HepG2 (cell line): ENCODE results near the gene ATRN. TPM values are rescaled to one million over a fixed set of nuclear protein-coding genes. Genes with fewer than 3 reads are reported as not detected.

ENCODE experiments used
- ARID3A ChIP-seq: IDR thresholded peaks from 2 replicates; pipeline ENCODE4 v1.6.1; 2012; ENCODE audit warnings: low read depth, low read length, improper control_type of control experiment
- CAMTA2 ChIP-seq: sonication (generic); formaldehyde crosslinking; IDR thresholded peaks from 2 replicates; pipeline ENCODE4 v1.4.0; 2020; ENCODE audit warnings: mild to moderate bottlenecking, missing genetic modification reagents, borderline replicate concordance
- FOSL1 ChIP-seq: sonication (generic); formaldehyde crosslinking; IDR thresholded peaks from 2 replicates; pipeline ENCODE4 v1.9.0; 2021; ENCODE audit warnings: missing genetic modification reagents, borderline replicate concordance
- GABPA ChIP-seq, 2 experiments: IDR thresholded peaks; 2 replicates each; pipeline ENCODE4 v1.6.1; 2011 to 2016; ENCODE audit warnings: low read depth in 2 of 2, low read length in 1 of 2, missing biosample characterization in 1 of 2, missing genetic modification characterization in 1 of 2
- GATA4 ChIP-seq: sonication (generic); IDR thresholded peaks from 2 replicates; pipeline ENCODE4 v1.6.1; 2016; ENCODE audit warnings: antibody characterized with exemption, low read depth, borderline replicate concordance
- ISL2 ChIP-seq: sonication (generic); formaldehyde crosslinking; IDR thresholded peaks from 2 replicates; pipeline ENCODE4 v1.5.0; 2020; ENCODE audit warnings: missing genetic modification reagents
- KLF13 ChIP-seq: sonication (generic); formaldehyde crosslinking; IDR thresholded peaks from 2 replicates; pipeline ENCODE4 v1.4.0; 2020; ENCODE audit warnings: mild to moderate bottlenecking, missing genetic modification reagents
- KLF16 ChIP-seq, 2 experiments: sonication (generic) in 1 of 2; formaldehyde crosslinking in 1 of 2; IDR thresholded peaks; 2 replicates each; pipeline versions ENCODE4 v1.6.1 to v1.8.0; 2016 to 2023; ENCODE audit warnings: missing genetic modification reagents in 2 of 2, missing compliant biosample characterization in 1 of 2
- MAFF ChIP-seq: IDR thresholded peaks from 2 replicates; pipeline ENCODE4 v1.6.1; 2011; ENCODE audit warnings: low read depth, low read length, improper control_type of control experiment
- NFE2L2 ChIP-seq: fragments of 150-350 bp; IDR thresholded peaks from 2 replicates; pipeline ENCODE4 v1.6.1; 2014; ENCODE audit warnings: low read length
- PPARG ChIP-seq: conservative IDR thresholded peaks from 2 replicates; pipeline ENCODE4 v1.6.1; 2016; ENCODE audit warnings: missing biosample characterization, missing genetic modification reagents
- SIX1 ChIP-seq: sonication (generic); formaldehyde crosslinking; IDR thresholded peaks from 2 replicates; pipeline ENCODE4 v1.4.0; 2020; ENCODE audit warnings: missing genetic modification reagents, borderline replicate concordance
- SMARCC2 ChIP-seq: fragments of 450-650 bp; IDR thresholded peaks from 2 replicates; pipeline ENCODE4 v1.6.1; 2017; ENCODE audit warnings: antibody characterized with exemption, mild to moderate bottlenecking
- SMC3 ChIP-seq: IDR thresholded peaks from 2 replicates; pipeline ENCODE4 v1.6.1; 2011; ENCODE audit warnings: low read length, improper control_type of control experiment
- TFE3 ChIP-seq: IDR thresholded peaks from 2 replicates; pipeline ENCODE4 v1.6.1; 2016
- TGIF2 ChIP-seq: IDR thresholded peaks from 2 replicates; pipeline ENCODE4 v1.6.1; 2016; ENCODE audit warnings: control low read depth, missing compliant biosample characterization
- ZNF224 ChIP-seq: sonication (generic); formaldehyde crosslinking; IDR thresholded peaks from 2 replicates; pipeline ENCODE4 v1.5.0; 2020; ENCODE audit warnings: mild to moderate bottlenecking, missing genetic modification reagents
- ZNF547 ChIP-seq: sonication (generic); formaldehyde crosslinking; IDR thresholded peaks from 2 replicates; pipeline ENCODE4 v1.5.1; 2020; ENCODE audit warnings: mild to moderate bottlenecking, missing genetic modification reagents
- ZNF607 ChIP-seq: sonication (generic); formaldehyde crosslinking; IDR thresholded peaks from 2 replicates; pipeline ENCODE4 v1.5.1; 2020; ENCODE audit warnings: missing genetic modification reagents, mild to moderate bottlenecking, borderline replicate concordance
- ZNF614 ChIP-seq: IDR thresholded peaks from 2 replicates; pipeline ENCODE4 v1.6.1; 2018; ENCODE audit warnings: missing biosample characterization, missing genetic modification reagents, inconsistent platforms, borderline replicate concordance
- ZNF646 ChIP-seq: sonication (generic); formaldehyde crosslinking; IDR thresholded peaks from 2 replicates; pipeline ENCODE4 v1.9.0; 2021; ENCODE audit warnings: mild to moderate bottlenecking, missing genetic modification reagents
- ZZZ3 ChIP-seq: sonication (generic); formaldehyde crosslinking; IDR thresholded peaks from 2 replicates; pipeline ENCODE4 v1.4.0; 2020; ENCODE audit warnings: missing genetic modification reagents, mild to moderate bottlenecking, borderline replicate concordance
- polyA plus RNA-seq, 8 experiments: library from polyadenylated mRNA; depleted of rRNA in 3 of 8; stranded (reverse) in 7 of 8; unstranded in 1 of 8; fragments of >200 nt; fragmentation: Illumina TruSeq in 4 of 8; extraction: Trizol in 4 of 8; gene quantifications; 2 replicates each; pipeline versions ENCODE4 v1.2.1 to v1.2.3, GENCODE V29; 2011 to 2016; ENCODE audit warnings: low read depth in 4 of 8, missing spikeins in 1 of 8, mixed read lengths in 1 of 8; ENCODE audit not compliant: insufficient read depth in 1 of 8
- total RNA-seq, 5 experiments: library from RNA; depleted of rRNA; stranded (reverse); fragments of >200 nt; fragmentation: Illumina TruSeq; extraction: Trizol; gene quantifications; 2 replicates each; pipeline ENCODE4 v1.2.3, GENCODE V29; 2016; ENCODE audit warnings: low read depth in 1 of 5

The ATRN gene
- total and polyA plus RNA-seq, 2 of the 13 experiments (the other 11 are each of a cell fraction or from before 2014, with no cell fraction given) = 44.2 to 81.1 TPM

GRCh38 chr20:3510110-3510509 lies 39.3 kb downstream of the ATRN start (continued):
- peak in 1 of 2 experiments; percentile 75; a peak in 1 of 4 replicates for TF ChIP-seq KLF16 (CRISPR knock-in tag; IDR thresholded peaks at IDR 0.05)
- peak; percentile 38; the same call in 1 of the 2 replicates for TF ChIP-seq ISL2 (CRISPR knock-in tag)
- peak; percentile 40; the same call in 1 of the 2 replicates for TF ChIP-seq TFE3 (CRISPR knock-in tag)
- TF ChIP-seq NFE2L2 = no peak
- TF ChIP-seq TGIF2 (CRISPR knock-in tag) = peak; percentile 79; the same call in 1 of the 2 replicates
- peak; percentile 69; the same call in 1 of the 2 replicates for TF ChIP-seq SIX1 (CRISPR knock-in tag)
- no peak for TF ChIP-seq FOSL1 (CRISPR knock-in tag)
- peak; percentile 81; the same call in 1 of the 2 replicates for TF ChIP-seq ZNF646
- TF ChIP-seq GABPA (IDR thresholded peaks at IDR 0.05; ENCODE audit: low read depth, low read length) = no peak
- 0 out of 2 replicates have a peak, but pooled peaks have one; percentile 51 for TF ChIP-seq GABPA (CRISPR knock-in tag; IDR thresholded peaks at IDR 0.05; ENCODE audit: low read depth)
- peak; percentile 99 for TF ChIP-seq PPARG (CRISPR knock-in tag)
- TF ChIP-seq ZNF614 = peak; percentile 42; the same call in 1 of the 2 replicates
- TF ChIP-seq KLF13 = no peak
- TF ChIP-seq ZNF224 = no peak
- TF ChIP-seq SMC3 = 0 out of 2 replicates have a peak, but pooled peaks have one; percentile 24
- peak; percentile 57; the same call in 1 of the 2 replicates for TF ChIP-seq ZNF607 (CRISPR knock-in tag)
- TF ChIP-seq ZZZ3 (CRISPR knock-in tag) = no peak
- no peak for TF ChIP-seq MAFF
- peak; percentile 99 for TF ChIP-seq ARID3A
- TF ChIP-seq GATA4 = no peak
- no peak for TF ChIP-seq ZNF547 (CRISPR knock-in tag)
- no peak for TF ChIP-seq CAMTA2
- peak; percentile 45; the same call in 1 of the 2 replicates for TF ChIP-seq SMARCC2
